ENCODE results near the gene TTC1. TPM values are rescaled to one million over a fixed set of nuclear protein-coding genes. Genes with fewer than 3 reads are reported as not detected.

Gene TTC1
- total RNA-seq, 6 experiments from 2014 or later: 19.8 to 28.6 (median 24.8) TPM

DNA sequence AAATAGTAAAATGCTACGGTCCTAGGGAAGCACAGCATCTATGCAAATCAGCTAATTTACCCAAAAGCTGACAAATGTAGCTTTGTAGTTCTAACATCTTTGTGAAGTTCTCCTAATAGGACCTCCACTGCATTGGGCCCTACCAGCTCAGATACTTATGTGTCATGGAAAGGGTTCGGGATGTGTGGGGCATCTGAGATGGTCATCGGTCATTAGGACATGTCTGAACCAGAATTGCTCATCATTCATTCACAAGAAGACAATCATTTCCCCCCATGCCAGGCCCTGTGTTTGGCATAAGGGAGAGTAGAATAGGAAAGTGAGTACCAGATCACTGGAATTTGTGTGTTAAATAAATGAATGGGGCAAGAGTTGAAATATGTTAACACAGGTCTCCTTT is 74.6 kb downstream of the TTC1 start:
- TF ChIP-seq, protein P1, sequence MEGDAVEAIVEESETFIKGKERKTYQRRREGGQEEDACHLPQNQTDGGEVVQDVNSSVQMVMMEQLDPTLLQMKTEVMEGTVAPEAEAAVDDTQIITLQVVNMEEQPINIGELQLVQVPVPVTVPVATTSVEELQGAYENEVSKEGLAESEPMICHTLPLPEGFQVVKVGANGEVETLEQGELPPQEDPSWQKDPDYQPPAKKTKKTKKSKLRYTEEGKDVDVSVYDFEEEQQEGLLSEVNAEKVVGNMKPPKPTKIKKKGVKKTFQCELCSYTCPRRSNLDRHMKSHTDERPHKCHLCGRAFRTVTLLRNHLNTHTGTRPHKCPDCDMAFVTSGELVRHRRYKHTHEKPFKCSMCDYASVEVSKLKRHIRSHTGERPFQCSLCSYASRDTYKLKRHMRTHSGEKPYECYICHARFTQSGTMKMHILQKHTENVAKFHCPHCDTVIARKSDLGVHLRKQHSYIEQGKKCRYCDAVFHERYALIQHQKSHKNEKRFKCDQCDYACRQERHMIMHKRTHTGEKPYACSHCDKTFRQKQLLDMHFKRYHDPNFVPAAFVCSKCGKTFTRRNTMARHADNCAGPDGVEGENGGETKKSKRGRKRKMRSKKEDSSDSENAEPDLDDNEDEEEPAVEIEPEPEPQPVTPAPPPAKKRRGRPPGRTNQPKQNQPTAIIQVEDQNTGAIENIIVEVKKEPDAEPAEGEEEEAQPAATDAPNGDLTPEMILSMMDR (IDR thresholded peaks at IDR 0.05): no peak
- no peak for TF ChIP-seq POLR2A (IDR thresholded peaks at IDR 0.05)
- Histone ChIP-seq H3K4me1 (no peaks in the 10 kb centered on the region), H3K4me3 (no peak overlapping the region), H3K36me3 (no peaks in the 10 kb centered on the region), H3K9me3 (no peaks in the 10 kb centered on the region), H3K27ac (no peak overlapping the region), H3K27me3 (no peaks in the 10 kb centered on the region)
- intact Hi-C loops (cut with DNase I): no loop called here
- ATAC-seq: no peak
- 62% methylated on average over 3 of the region's 3 CpGs for WGBS (ENCODE audit: insufficient coverage, low coverage, low lambda C conversion rate, missing lambda C conversion rate)
- DNase-seq: no peak

DNA sequence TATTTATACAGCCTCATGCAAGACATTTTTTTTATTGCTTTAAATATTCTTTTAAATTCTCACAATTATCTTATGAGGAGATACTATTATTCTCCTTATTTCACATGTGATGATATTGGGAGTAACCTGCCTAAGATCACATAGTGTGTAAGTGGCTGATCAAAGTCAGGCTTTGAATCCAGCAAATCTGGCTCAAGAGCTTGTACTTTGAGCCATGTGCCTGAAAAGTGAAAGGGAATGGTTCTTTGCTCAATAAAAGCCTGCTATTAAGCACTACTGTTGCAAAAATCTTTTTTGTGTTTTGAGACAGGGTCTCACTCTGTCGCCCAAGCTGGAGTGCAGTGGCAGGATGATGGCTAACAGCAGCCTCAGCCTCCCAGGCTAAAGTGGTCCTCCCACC is 75.2 kb downstream of the TTC1 start:
- no peak overlapping the region for H3K27ac ChIP-seq
- no peaks in the 10 kb centered on the region for H3K4me1 ChIP-seq
- ATAC-seq (peak in 2 of 4 donors; percentile 35 to 45), DNase-seq (no peak)
- H3K4me3 ChIP-seq: no peak overlapping the region
- TF ChIP-seq POLR2A (IDR thresholded peaks at IDR 0.05): no peak
- TF ChIP-seq, protein P1 (IDR thresholded peaks at IDR 0.05): no peak
- intact Hi-C loops (cut with DNase I): no loop called here
- H3K36me3 ChIP-seq: no peaks in the 10 kb centered on the region
- no peaks in the 10 kb centered on the region for H3K9me3 ChIP-seq
- H3K27me3 ChIP-seq: no peaks in the 10 kb centered on the region
- 100% methylated on average over 1 of the region's 1 CpG for WGBS (ENCODE audit: insufficient coverage, low coverage, low lambda C conversion rate, missing lambda C conversion rate)

DNA sequence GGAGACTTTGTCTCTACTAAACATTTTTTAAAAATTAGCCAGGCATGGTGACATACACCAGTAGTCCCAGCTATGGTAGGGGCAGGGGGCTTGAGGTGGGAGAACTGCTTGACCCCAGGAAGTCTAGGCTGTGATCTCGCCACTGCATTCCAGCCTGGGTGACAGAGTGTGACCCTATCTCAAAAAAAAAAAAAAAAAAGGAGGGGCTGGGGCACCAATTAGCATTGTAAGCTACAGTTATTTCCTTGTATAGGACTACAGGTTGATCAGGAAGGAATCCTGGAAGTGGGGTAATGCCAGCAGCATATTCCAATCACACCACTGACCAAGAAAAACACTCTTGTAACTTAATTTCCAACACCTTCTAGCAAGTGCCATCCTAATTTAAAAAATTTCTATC is 78.3 kb downstream of the TTC1 start:
- intact Hi-C loops (cut with DNase I): no loop called here
- Histone ChIP-seq H3K4me1 (no peaks in the 10 kb centered on the region), H3K27me3 (no peaks in the 10 kb centered on the region), H3K36me3 (peaks cover 0 to under 1% (median 0%) of the 10 kb centered on the region in 4 donors), H3K27ac (no peak overlapping the region), H3K4me3 (no peak overlapping the region), H3K9me3 (no peaks in the 10 kb centered on the region)
- DNase-seq (no peak), ATAC-seq (no peak)
- no peak for TF ChIP-seq POLR2A (IDR thresholded peaks at IDR 0.05)
- TF ChIP-seq, protein P1 (IDR thresholded peaks at IDR 0.05): no peak
- WGBS (ENCODE audit: insufficient coverage, low coverage, low lambda C conversion rate, missing lambda C conversion rate): 100% methylated on average over 1 of the region's 1 CpG

DNA sequence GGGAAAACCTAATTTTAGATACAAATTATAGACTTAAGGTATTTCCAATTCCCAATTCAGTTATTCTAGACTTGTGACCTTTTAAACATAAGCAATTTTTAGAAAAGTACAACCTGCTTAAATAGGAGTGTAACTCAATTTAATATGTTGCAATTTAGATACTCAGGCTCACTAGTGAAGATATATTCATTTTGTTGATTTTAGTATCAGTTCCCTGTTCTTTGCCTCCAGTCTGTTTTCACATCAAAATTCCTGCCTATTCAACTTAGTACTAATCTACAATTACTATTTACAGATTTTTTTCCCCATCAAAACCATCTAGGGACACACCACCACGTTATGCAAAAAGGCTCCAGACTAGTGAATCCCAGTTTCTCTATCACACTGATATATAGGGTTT is 79.9 kb downstream of the TTC1 start:
- intact Hi-C loops (cut with DNase I): no loop called here
- TF ChIP-seq, protein P1 (IDR thresholded peaks at IDR 0.05): no peak
- no peak for TF ChIP-seq POLR2A (IDR thresholded peaks at IDR 0.05)
- Histone ChIP-seq H3K4me3 (no peak overlapping the region), H3K27me3 (no peaks in the 10 kb centered on the region), H3K27ac (no peak overlapping the region), H3K4me1 (no peaks in the 10 kb centered on the region), H3K36me3 (peaks cover 0 to 17% (median 5%) of the 10 kb centered on the region in 4 donors), H3K9me3 (no peaks in the 10 kb centered on the region)
- ATAC-seq: no peak
- 69% methylated on average over 1 of the region's 1 CpG for WGBS (ENCODE audit: insufficient coverage, low coverage, low lambda C conversion rate, missing lambda C conversion rate)
- no peak for DNase-seq

DNA sequence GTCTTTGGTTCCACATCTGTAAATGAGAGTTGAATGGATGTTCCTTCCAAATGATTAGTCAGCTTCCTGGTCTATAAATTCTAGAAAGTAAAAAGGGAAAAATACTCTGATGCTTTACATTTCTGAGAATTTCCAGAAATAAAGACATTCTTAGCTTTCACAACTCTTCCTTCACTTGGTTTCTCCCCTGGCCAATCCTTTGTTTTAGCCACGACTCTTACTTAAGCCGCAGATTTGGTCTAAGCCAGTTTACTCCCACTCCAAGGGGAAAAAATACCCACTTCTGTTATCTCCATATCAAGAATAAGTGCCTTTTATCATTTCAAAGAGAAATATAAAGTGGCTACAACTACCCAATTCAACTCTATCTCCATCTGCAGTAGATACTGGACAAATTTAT is 80.6 kb downstream of the TTC1 start:
- no peak for DNase-seq
- no peaks in the 10 kb centered on the region for H3K27me3 ChIP-seq
- no peaks in the 10 kb centered on the region for H3K4me1 ChIP-seq
- H3K9me3 ChIP-seq: no peaks in the 10 kb centered on the region
- no peak overlapping the region for H3K27ac ChIP-seq
- no peak overlapping the region for H3K4me3 ChIP-seq
- peaks cover 0 to 19% (median 5%) of the 10 kb centered on the region in 4 donors for H3K36me3 ChIP-seq
- 90% methylated on average over 2 of the region's 2 CpGs for WGBS (ENCODE audit: insufficient coverage, low coverage, low lambda C conversion rate, missing lambda C conversion rate)
- TF ChIP-seq POLR2A (IDR thresholded peaks at IDR 0.05): no peak
- TF ChIP-seq, protein P1 (IDR thresholded peaks at IDR 0.05): no peak
- intact Hi-C loops (cut with DNase I): no loop called here
- ATAC-seq: no peak

Measured in right lobe of liver (tissue), 6 donors.